ENCODE measurements around the gene SOX1.

Gene SOX1

DNA sequence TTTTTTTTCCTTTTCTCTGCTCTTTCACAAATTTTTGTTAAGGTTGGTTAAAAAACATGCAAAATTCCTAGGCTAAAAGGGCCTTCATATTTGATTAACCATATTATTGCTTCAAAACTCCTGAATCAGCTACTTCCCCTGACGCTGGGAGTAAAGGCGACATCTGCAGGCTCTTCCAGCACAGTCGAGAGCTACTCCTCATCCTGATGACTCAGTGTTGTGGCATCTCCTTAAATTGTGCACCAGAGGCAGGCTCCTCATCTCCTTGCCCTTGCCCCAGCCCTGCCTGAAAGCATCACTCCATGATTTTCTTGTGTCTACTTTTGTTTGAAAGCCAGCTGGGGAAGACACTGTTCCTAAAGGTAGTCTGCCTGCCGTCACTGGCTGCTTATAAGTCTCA is 24.5 kb upstream of the SOX1 start:
- TF ChIP-seq ZXDB (tag by site-specific recombination; IDR thresholded peaks at IDR 0.05) (no peak), ZNF350 (tag by site-specific recombination; IDR thresholded peaks at IDR 0.05) (no peak), ZNF792 (tag by site-specific recombination; IDR thresholded peaks at IDR 0.05) (no peak), YY2 (tag by site-specific recombination; IDR thresholded peaks at IDR 0.05) (no peak), ZNF266 (tag by site-specific recombination; IDR thresholded peaks at IDR 0.05; ENCODE audit: low read depth) (no peak), ZBTB48 (tag by site-specific recombination; IDR thresholded peaks at IDR 0.05) (no peak), ZNF658 (tag by site-specific recombination; IDR thresholded peaks at IDR 0.05) (no peak), ZNF16 (tag by site-specific recombination; IDR thresholded peaks at IDR 0.05; ENCODE audit: low read depth) (no peak), SALL2 (tag by site-specific recombination; IDR thresholded peaks at IDR 0.05; ENCODE audit: borderline replicate concordance) (no peak), ZNF404 (tag by site-specific recombination; IDR thresholded peaks at IDR 0.05) (no peak), SCRT2 (tag by site-specific recombination; IDR thresholded peaks at IDR 0.05) (no peak)
- no peaks in the 10 kb centered on the region for H3K36me3 ChIP-seq (ENCODE audit: control insufficient read depth in 2 of 2, insufficient read depth in 1 of 2, low read length in 2 of 2)
- no peak overlapping the region for H3K27ac ChIP-seq (ENCODE audit: extremely low read depth, low read depth, low read length)
- H3K9me3 ChIP-seq (ENCODE audit: control insufficient read depth, insufficient read depth, low read depth, low read length): no peaks in the 10 kb centered on the region
- ChIA-PET CTCF (interaction anchor here (0.7 kb wide), 1 partner anchor 851 kb away, joined by 3 read pairs; no protein-coding TSS in a partner anchor), POLR2A (no interaction called here)
- H3K4me3 ChIP-seq (ENCODE audit: low read depth, low read length): no peak overlapping the region
- no peaks in the 10 kb centered on the region for H3K4me1 ChIP-seq (ENCODE audit: control insufficient read depth, insufficient read depth, low read length)

DNA sequence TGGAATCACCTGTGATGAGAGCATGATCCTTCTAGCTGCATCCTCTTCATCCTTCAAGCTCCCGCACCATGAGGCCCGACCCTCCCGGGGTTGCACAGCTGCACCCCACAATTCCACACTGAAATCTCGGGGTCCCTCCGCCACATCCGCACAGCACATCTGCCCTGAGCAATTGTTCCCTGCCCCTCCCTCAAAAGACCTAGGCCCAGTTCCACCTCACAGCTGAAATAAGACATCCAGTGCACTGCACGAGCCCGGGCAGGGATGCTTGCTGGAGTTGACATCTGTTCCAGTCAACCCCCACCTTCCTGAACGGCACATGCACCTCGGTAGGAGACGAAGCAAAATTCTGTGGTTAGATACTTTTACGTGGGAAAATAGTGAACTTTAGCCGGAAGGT is 14.7 kb upstream of the SOX1 start:
- ChIA-PET CTCF (no interaction called here), POLR2A (no interaction called here)
- Histone ChIP-seq H3K9me3 (ENCODE audit: control insufficient read depth, insufficient read depth, low read depth, low read length) (no peaks in the 10 kb centered on the region), H3K4me3 (ENCODE audit: low read depth, low read length) (no peak overlapping the region), H3K4me1 (ENCODE audit: control insufficient read depth, insufficient read depth, low read length) (no peaks in the 10 kb centered on the region), H3K36me3 (ENCODE audit: control insufficient read depth in 2 of 2, insufficient read depth in 1 of 2, low read length in 2 of 2) (no peaks in the 10 kb centered on the region), H3K27ac (ENCODE audit: extremely low read depth, low read depth, low read length) (no peak overlapping the region)
- TF ChIP-seq ZNF501 (tag by site-specific recombination; IDR thresholded peaks at IDR 0.05) (no peak), SCRT2 (tag by site-specific recombination; IDR thresholded peaks at IDR 0.05) (no peak)

DNA sequence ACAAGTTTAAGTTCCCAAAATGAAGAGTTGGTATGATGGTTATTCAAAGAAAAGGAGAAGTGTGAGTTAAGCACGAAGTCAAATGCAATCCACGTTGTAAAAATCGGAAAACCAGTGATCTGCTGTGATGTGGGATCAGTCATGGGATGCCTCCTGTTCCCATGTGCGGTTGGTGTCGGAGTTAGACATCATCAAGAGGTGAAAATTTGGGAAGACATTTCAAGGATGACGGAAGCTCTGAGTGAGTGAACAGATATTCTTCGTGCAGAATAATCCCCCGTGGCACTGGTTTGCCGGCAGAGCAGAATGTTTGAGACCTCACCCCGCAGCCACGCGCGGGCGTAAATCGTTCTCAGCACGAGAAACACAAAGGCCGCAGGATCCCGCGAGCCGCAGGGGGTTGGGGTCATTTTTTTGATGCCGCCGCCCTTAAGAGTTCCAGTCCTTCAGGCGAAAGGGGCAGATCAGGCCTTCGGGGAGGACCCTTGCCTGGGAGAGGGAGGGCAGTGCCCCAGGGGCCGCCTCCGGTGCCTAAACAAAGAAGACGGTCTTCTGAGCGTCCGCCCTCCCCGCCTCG is 13.7 kb upstream of the SOX1 start:
- TF ChIP-seq ZNF514 (tag by site-specific recombination; IDR thresholded peaks at IDR 0.05): no peak
- TF ChIP-seq ZNF623 (tag by site-specific recombination; IDR thresholded peaks at IDR 0.05): no peak
- TF ChIP-seq, protein P1, sequence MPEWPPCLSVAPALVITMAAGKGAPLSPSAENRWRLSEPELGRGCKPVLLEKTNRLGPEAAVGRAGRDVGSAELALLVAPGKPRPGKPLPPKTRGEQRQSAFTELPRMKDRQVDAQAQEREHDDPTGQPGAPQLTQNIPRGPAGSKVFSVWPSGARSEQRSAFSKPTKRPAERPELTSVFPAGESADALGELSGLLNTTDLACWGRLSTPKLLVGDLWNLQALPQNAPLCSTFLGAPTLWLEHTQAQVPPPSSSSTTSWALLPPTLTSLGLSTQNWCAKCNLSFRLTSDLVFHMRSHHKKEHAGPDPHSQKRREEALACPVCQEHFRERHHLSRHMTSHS (tag by site-specific recombination; IDR thresholded peaks at IDR 0.05): no peak
- TF ChIP-seq, protein P2, sequence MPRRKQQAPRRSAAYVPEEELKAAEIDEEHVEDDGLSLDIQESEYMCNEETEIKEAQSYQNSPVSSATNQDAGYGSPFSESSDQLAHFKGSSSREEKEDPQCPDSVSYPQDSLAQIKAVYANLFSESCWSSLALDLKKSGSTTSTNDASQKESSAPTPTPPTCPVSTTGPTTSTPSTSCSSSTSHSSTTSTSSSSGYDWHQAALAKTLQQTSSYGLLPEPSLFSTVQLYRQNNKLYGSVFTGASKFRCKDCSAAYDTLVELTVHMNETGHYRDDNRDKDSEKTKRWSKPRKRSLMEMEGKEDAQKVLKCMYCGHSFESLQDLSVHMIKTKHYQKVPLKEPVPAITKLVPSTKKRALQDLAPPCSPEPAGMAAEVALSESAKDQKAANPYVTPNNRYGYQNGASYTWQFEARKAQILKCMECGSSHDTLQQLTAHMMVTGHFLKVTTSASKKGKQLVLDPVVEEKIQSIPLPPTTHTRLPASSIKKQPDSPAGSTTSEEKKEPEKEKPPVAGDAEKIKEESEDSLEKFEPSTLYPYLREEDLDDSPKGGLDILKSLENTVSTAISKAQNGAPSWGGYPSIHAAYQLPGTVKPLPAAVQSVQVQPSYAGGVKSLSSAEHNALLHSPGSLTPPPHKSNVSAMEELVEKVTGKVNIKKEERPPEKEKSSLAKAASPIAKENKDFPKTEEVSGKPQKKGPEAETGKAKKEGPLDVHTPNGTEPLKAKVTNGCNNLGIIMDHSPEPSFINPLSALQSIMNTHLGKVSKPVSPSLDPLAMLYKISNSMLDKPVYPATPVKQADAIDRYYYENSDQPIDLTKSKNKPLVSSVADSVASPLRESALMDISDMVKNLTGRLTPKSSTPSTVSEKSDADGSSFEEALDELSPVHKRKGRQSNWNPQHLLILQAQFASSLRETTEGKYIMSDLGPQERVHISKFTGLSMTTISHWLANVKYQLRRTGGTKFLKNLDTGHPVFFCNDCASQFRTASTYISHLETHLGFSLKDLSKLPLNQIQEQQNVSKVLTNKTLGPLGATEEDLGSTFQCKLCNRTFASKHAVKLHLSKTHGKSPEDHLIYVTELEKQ (tag by site-specific recombination; IDR thresholded peaks at IDR 0.05; ENCODE audit: borderline replicate concordance): no peak
- no peaks in the 10 kb centered on the region for H3K36me3 ChIP-seq (ENCODE audit: control insufficient read depth in 2 of 2, insufficient read depth in 1 of 2, low read length in 2 of 2)
- ChIA-PET POLR2A (no interaction called here), CTCF (no interaction called here)
- no peaks in the 10 kb centered on the region for H3K4me1 ChIP-seq (ENCODE audit: control insufficient read depth, insufficient read depth, low read length)
- H3K9me3 ChIP-seq (ENCODE audit: control insufficient read depth, insufficient read depth, low read depth, low read length): no peaks in the 10 kb centered on the region
- no peak overlapping the region for H3K27ac ChIP-seq (ENCODE audit: extremely low read depth, low read depth, low read length)
- no peak overlapping the region for H3K4me3 ChIP-seq (ENCODE audit: low read depth, low read length)
